Erythroblast (primary cell): ENCODE results near the gene GMDS.

Experiments used
- GATA1 ChIP-seq: IDR thresholded peaks from 2 replicates; pipeline ENCODE4 v1.6.1; 2011; ENCODE audit warnings: low read depth, mild to moderate bottlenecking, control low read depth, low read length, moderate library complexity
- POLR2A ChIP-seq: IDR thresholded peaks from 2 replicates; pipeline ENCODE4 v1.6.1; 2011; ENCODE audit warnings: mild to moderate bottlenecking, low read length

GRCh38 chr6:1602049-1602713 is 643.2 kb downstream of the GMDS start:
- no peak for TF ChIP-seq POLR2A
- no peak for TF ChIP-seq GATA1
